Muscle of back (tissue), 10 donors: ENCODE measurements around the gene RBM14. TPM values are rescaled to one million over a fixed set of nuclear protein-coding genes. Genes with fewer than 3 reads are reported as not detected.

Experiments used
- polyA plus RNA-seq, 10 donors: library from polyadenylated mRNA; unstranded; fragments of 120-200 nt; gene quantifications; one replicate each; pipeline ENCODE4 v1.2.1, GENCODE V29; 2013; ENCODE audit not compliant: insufficient read length in 10 of 10

Gene RBM14
- polyA plus RNA-seq, 10 donors = 32.0 to 50.8 (median 39.0) TPM

Other genes with a start within 250 kb of the RBM14 start
- 10 to 100 TPM; 14.5 to 30.4 (median 24.5) TPM for gene SLC29A2, start 244.9 kb upstream of the RBM14 start, polyA plus RNA-seq
- under 1 TPM; 0.05 to 0.58 (median 0.14) TPM for gene NPAS4, start 195.6 kb upstream of the RBM14 start, polyA plus RNA-seq
- 10 to 100 TPM; 43.8 to 58.6 (median 50.7) TPM for gene MRPL11, start 177.8 kb upstream of the RBM14 start, polyA plus RNA-seq
- gene PELI3, start 149.7 kb upstream of the RBM14 start, polyA plus RNA-seq = 1 to 10 TPM; 4.2 to 6.3 (median 5.8) TPM
- 10 to 100 TPM; 18.5 to 24.1 (median 20.9) TPM for gene DPP3, start 136.2 kb upstream of the RBM14 start, polyA plus RNA-seq
- 10 to 100 TPM; 11.6 to 31.7 (median 18.2) TPM for gene BBS1, start 106.0 kb upstream of the RBM14 start, polyA plus RNA-seq
- gene ZDHHC24, start 70.6 kb upstream of the RBM14 start, polyA plus RNA-seq = 1 to 10 TPM; 2.8 to 4.6 (median 3.6) TPM
- 100 to 1,000 TPM in 3 of 10 donors, 10 to 100 TPM in 6, 1 to 10 TPM in 1; 6.4 to 159 (median 82.9) TPM for gene ACTN3, start 69.7 kb upstream of the RBM14 start, polyA plus RNA-seq
- gene CTSF, start 48.0 kb upstream of the RBM14 start, polyA plus RNA-seq = 10 to 100 TPM; 21.3 to 39.9 (median 27.2) TPM
- gene CCDC87, start 23.6 kb upstream of the RBM14 start, polyA plus RNA-seq = under 1 TPM in 6 of 10 donors, not detected in 4; 0.10 to 0.18 (median 0.13) TPM
- gene CCS, start 23.4 kb upstream of the RBM14 start, polyA plus RNA-seq = 10 to 100 TPM; 27.3 to 47.6 (median 31.5) TPM
- gene RBM4, start 22.1 kb downstream of the RBM14 start, polyA plus RNA-seq = 100 to 1,000 TPM; 123 to 167 (median 133) TPM
- gene RBM4B, start 61.3 kb downstream of the RBM14 start, polyA plus RNA-seq = 10 to 100 TPM; 26.5 to 46.8 (median 34.4) TPM
- gene SPTBN2, start 112.6 kb downstream of the RBM14 start, polyA plus RNA-seq = 10 to 100 TPM in 7 of 10 donors, 1 to 10 TPM in 3; 6.4 to 23.2 (median 13.5) TPM
- gene RCE1, start 226.8 kb downstream of the RBM14 start, polyA plus RNA-seq = 10 to 100 TPM in 6 of 10 donors, 1 to 10 TPM in 4; 8.6 to 14.5 (median 11.0) TPM
- gene LRFN4, start 240.4 kb downstream of the RBM14 start, polyA plus RNA-seq = 10 to 100 TPM; 13.7 to 26.0 (median 19.0) TPM